COLO829 (cell line): Measurements from ENCODE around the gene DPP7.
"Not testable (repeated sequence)": the region's sequence is repeated elsewhere in the genome, so short reads cannot be mapped to it uniquely, and the experiment has no call there.

Source experiments
- DNase-seq: peaks from one replicate; pipeline ENCODE4 v3.0.0; 2012; ENCODE audit warnings: low spot score

Gene DPP7

DNA sequence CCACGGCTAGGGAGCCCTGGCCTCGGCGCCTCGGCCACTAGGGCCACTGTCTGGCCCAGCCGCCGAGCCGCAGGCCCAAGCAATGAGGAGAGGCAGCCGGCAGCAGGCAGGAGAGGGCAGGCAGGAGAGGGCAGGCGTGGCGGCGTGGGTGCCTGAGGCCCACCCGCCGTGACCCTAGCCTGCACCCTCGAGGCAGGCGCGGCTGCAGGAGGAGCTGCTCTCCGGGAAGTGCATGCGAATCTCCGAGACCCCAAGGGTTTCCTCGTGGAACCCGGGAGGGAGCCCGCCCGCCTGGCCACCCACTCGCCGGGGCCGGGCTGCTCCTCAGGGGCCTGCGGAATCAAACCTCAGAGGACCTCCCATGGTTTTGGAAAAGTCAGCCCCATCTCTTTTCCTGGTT, 33.7 kb upstream of the DPP7 start:
- DNase-seq = no peak

GRCh38 chr9:137147793-137148160, 33.2 kb upstream of the DPP7 start:
- DNase-seq = no peak

GRCh38 chr9:137147091-137147792, 32.7 kb upstream of the DPP7 start:
- DNase-seq = no peak

DNA sequence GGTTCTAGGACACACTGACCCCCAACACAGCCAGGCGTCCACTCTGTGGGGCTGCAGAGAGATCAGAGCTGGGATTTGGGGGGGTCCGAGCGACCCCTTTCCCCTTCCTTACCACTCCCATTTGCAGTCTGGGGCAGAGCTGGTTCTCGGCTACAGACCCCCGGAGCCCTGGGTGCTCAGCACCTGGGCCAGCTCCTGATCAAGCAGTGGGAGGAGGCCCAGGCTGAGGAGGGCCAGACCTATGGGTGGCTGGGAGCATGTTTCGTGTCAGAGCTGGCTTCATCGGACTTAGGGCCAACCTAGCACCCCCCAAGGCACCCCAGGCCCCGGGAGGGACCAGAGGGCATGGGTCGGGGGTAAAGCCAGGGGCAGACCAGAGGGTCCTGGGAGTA, 32.0 kb upstream of the DPP7 start:
- DNase-seq = no peak

DNA sequence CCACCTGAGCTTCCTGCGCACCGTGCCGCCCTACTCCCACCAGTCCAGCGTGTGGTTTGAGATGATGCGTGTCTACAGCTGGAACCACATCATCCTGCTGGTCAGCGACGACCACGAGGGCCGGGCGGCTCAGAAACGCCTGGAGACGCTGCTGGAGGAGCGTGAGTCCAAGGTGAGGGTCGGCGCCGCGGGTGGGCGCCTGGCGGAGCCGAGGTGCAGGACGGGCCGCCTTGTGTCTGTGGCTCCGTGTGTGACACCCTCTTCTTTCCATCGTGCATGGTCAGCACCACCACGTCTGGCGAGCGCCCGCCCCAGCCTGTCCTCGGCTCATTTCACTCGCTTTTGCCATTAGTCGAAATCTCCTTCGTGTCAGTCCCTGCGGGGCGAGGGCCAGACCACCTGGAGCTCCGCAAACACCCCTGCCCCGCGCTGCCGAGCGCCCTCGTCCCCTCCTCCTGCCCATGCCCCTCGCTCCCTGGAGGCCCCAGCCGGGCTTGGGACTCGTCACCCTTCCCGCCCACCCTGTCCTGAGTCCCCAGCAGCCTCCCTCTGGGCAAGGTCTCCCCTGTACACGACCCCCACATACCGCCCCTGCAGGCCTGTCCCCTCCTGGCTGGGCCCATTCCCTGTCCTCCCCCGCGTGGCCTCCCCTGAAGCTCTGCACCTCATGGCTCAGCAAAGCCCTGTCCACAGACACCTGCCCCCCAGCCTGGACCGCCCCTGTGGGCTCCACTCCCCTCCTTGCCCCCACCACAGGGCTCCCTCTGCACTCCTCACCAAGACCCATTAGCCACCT, 31.4 kb upstream of the DPP7 start:
- DNase-seq = no peak

DNA sequence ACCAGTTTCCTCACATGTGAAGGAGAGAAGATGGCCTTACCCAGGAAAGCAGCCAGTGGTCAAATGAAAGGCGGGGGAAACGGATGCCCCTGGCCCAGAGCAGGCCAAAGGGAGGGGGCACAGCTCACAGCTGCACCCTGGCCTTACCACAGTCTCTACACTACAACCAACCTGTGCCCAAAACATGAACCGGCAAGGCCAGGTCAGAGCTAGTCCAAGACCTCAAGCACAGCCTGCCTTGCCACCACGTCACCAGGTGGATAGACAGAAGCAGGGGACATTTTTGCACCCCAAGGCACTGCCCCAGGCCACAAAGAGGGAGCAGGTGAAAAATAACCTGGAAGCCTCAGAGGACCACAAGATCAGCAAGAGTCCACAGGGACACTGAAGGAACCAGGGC, 28.9 kb upstream of the DPP7 start:
- no peak for DNase-seq

- DNase-seq = no peak
Observed at GRCh38 chr9:137141976-137142936, 27.7 kb upstream of the DPP7 start.

- no peak for DNase-seq
Observed at GRCh38 chr9:137141050-137141810, 26.7 kb upstream of the DPP7 start.

DNA sequence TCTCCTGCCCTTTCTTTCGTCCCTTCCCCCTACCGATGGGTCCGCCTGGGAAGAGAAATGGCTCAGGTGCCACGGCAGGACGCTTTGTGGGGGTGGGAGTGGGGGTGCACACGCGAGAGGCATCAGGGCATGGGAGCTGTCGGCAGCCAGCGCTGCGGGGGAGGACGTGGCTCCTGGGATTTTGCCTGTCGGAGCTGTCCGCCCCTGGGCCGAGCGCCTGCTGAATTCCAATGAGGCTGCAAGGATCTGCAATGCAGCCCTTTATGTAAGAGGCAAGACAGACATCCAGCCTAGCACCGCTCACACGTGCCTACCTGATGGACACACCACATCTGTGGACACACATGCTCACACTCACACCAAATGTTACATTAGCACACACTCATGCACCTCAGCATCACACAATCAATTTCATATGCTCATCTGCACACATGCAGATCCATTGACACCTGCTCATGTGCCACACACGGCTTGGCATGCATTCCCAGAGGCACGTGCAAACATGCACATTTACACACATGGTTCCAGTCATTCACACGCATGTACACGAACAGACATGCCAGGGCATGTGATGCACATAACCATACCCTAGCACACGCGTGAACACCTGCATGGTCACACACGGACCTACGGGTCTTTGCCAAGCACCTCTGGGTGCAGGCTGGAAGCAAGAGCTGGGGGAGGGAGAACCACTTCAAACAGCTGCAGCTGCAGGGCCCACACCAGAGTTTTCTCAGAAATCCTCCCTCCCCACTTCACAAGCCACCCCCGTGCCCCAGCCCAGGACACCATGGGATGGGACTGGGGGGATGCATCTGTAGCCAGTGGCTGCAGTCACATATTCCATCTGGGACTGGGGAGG, 25.8 kb upstream of the DPP7 start:
- DNase-seq = no peak

- no peak for DNase-seq
Observed at GRCh38 chr9:137139468-137140150, 25.1 kb upstream of the DPP7 start.

DNA sequence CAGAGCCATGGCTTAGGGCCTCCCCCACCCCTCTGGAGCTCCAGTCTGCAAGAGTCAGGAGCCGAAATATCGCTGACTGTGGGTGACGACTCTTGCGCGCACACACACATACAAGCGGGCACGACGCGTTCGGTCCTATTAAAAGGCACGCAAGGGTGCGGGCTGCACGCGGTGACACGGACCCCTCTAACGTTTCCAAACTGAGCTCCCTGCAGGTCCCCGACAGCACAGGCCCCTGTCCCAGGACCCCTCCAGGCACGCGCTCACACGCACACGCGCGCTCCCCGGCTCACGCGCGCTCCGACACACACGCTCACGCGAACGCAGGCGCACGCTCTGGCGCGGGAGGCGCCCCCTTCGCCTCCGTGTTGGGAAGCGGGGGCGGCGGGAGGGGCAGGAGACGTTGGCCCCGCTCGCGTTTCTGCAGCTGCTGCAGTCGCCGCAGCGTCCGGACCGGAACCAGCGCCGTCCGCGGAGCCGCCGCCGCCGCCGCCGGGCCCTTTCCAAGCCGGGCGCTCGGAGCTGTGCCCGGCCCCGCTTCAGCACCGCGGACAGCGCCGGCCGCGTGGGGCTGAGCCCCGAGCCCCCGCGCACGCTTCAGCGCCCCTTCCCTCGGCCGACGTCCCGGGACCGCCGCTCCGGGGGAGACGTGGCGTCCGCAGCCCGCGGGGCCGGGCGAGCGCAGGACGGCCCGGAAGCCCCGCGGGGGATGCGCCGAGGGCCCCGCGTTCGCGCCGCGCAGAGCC, 24.4 kb upstream of the DPP7 start, which contains the start of gene GRIN1:
Gene GRIN1 (plus strand): TSS at position 433 of the 746 bp plus-strand sequence. CDS start 333 bp downstream, outside the sequence.
- DNase-seq = no peak

GRCh38 chr9:137138058-137138721, 23.7 kb upstream of the DPP7 start:
- DNase-seq = no peak

DNA sequence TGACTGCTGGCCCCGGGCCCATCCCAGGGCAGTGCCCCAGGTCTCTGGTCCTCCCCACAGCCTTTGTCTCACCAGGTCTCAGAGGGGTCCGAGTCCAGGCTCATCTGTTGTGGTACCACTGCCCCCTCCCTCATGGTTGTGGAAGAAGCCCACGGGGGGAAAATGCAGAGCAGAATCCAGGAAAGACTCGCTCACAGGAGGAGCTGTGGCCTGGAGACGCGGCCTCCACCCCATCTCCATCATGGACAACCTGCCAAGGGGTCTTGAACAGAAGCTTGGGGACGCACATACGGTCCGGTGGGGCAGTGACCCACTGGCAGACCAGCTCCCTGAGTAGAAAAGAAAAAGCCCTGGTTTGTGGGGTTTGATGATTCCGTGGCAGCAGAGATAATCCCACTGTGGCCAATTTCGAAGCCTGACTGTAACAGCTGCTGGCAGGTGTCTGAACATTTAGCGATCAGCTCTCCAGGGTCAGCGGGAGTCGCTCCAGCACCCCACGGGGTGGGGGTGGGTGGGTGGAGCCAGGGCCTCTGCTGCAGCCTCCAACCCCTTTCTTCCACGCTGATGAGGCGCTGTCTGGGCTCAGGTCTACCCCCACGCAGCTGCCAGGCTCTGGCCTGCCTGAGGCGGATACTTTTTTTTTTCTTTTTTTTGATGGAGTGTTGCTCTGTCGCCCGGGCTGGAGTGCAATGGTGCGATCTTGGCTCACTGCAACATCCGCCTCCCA, 22.5 kb upstream of the DPP7 start:
- DNase-seq = no peak

- no peak for DNase-seq
Observed at GRCh38 chr9:137136261-137136880, 21.8 kb upstream of the DPP7 start.

GRCh38 chr9:137135154-137135553, 20.6 kb upstream of the DPP7 start:
- DNase-seq = not testable (repeated sequence)

GRCh38 chr9:137134191-137134590, 19.7 kb upstream of the DPP7 start:
- DNase-seq = no peak

DNA sequence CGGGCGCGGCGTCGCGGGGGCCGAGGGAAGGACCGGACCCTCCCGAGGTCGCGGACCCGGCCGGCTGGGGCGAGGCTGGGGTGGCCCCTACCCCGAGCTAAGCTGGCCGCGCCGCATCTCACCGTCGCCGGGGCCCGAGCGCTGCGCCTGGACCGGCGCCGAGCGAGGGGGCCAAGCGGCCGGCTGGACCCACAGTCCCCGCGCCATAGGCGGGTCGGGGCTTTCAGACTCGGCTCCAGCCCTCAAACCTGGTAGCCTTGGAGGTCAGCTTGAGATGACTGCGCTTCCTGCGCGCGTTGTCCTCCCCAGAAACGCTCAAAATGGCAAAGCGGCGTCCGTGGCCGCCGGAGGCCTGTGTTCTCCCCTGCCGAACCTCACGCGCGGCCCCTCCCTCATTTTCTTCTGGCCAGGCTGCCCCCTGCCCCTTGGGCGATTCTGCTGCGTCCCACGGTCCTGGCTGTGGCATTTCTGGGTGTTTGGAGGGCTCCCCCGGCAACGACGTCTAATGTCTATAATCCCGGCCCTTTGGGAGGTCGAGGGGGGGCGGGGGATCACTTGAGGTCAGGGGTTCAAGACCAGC, 15.7 kb upstream of the DPP7 start:
- DNase-seq = no peak
